Measurements from ENCODE around the gene ADGRG6.

DNA sequence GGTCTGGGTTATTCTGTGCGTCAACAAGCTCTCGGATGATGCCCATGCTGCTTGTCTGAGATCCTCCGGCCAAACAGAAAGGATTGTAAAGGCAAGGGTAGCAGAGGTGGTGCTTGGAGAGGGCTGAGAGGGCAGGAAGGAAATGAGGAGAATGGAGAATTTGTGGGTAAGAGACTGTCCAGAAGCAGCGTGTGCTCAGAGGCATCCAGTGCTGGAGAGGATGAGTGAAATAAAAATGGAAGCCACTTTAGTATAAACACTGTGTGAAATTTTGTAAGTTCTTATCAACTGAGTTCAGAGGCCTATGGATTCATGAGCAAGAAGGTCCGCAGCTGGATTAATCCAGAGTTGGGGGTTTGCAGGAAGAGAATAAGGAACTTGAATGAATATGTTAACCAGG, 59.5 kb downstream of the ADGRG6 start:
- TF ChIP-seq, protein P1, sequence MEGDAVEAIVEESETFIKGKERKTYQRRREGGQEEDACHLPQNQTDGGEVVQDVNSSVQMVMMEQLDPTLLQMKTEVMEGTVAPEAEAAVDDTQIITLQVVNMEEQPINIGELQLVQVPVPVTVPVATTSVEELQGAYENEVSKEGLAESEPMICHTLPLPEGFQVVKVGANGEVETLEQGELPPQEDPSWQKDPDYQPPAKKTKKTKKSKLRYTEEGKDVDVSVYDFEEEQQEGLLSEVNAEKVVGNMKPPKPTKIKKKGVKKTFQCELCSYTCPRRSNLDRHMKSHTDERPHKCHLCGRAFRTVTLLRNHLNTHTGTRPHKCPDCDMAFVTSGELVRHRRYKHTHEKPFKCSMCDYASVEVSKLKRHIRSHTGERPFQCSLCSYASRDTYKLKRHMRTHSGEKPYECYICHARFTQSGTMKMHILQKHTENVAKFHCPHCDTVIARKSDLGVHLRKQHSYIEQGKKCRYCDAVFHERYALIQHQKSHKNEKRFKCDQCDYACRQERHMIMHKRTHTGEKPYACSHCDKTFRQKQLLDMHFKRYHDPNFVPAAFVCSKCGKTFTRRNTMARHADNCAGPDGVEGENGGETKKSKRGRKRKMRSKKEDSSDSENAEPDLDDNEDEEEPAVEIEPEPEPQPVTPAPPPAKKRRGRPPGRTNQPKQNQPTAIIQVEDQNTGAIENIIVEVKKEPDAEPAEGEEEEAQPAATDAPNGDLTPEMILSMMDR (IDR thresholded peaks at IDR 0.05): no peak
- no peak for TF ChIP-seq EZH2 (IDR thresholded peaks at IDR 0.05; ENCODE audit: borderline replicate concordance, insufficient read depth, low read depth, low read length, poor library complexity, severe bottlenecking)

Data from B cell (primary cell).